Activated naive CD4-positive, alpha-beta T cell treated with Interleukin-2 at 50 U/mL for 16 hours (primary cell): ENCODE results near the gene IGSF6.
A peak's percentile ranks its signal among the peaks of the same experiment; 100 is the strongest.
"Not testable (repeated sequence)": the region's sequence is repeated elsewhere in the genome, so short reads cannot be mapped to it uniquely, and the experiment has no call there.

Experiments used
- DNase-seq: peaks from one replicate; pipeline ENCODE4 v3.0.0-alpha.2; 2020

The IGSF6 gene

DNA sequence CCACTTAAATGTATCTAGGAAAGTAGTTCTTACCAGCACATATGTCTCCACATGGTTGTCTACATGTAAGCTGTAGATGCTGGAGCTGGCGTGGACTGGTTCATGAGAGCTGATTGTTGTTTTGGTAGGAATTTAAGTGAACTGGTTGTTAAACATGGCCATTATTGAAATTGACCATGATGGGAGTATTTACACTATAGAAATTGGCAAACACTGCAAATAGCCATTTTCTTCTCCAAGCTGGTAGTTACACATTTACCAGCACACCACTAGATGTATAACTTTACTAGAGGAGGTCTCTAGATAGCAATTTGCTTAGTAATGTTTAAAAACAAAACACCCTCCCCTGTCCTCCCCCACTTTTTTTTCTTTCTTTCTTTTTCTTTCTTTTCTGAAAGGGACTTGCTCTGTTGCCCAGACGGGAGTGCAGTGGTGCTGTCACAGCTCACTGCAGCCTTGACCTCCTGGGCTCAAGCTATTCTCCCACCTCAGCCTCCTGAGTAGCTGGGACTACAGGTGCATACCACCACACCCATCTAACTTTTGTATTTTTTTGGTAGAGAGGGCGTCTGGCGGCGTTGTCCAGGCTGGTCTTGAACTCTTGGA lies 24.2 kb downstream of the IGSF6 start:
- DNase-seq = no peak

DNA sequence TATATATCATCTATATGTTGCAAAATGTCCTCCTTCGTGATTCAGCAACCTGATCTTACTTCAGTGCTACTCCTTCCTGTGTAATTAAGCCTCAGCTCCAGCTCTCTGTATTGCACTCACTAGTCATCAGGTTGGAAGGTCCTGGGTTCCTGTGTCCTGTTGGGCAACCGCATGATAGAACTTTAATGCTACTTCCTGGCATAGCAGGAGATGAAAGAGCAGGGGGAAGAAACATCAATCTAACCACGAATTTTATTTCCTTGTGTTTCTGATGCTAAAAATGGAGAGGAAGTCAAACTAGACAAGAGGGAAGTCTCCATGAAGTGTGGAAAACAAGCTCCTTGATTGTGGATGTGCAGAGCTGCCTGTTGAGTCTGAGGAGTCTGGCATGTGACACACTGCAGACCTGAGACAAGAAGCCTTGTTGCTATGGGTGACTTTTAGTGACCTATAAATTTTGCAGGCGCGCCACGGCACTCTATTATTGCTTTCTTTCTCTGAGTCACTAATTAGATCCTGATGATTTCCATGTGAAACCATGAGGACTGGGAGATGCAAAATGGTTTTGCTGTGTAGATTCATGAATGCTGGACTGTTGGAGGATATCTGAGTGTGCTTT lies 25.6 kb downstream of the IGSF6 start:
- no peak for DNase-seq

GRCh38 chr16:21625026-21625425 lies 27.4 kb downstream of the IGSF6 start:
- no peak for DNase-seq

GRCh38 chr16:21622545-21622944 lies 29.9 kb downstream of the IGSF6 start:
- DNase-seq = no peak

DNA sequence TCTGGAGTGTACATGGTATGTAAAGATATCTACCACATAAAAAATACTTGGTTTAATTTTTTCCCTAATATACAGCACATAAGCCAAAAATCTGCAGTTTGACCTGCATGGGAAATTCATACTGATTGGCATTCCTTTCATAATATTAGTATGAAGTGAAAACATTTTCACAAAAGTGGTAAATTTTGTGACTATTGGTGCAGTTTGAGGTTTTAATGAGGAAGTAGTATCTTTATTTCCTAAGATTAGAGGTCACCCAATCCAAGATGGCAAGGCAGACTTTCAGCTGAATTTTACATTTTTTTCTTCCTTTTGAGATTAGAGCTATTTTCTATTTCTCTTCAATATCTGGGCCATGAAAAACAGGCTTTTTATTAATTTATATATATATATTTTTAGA lies 31.8 kb downstream of the IGSF6 start:
- no peak for DNase-seq

DNA sequence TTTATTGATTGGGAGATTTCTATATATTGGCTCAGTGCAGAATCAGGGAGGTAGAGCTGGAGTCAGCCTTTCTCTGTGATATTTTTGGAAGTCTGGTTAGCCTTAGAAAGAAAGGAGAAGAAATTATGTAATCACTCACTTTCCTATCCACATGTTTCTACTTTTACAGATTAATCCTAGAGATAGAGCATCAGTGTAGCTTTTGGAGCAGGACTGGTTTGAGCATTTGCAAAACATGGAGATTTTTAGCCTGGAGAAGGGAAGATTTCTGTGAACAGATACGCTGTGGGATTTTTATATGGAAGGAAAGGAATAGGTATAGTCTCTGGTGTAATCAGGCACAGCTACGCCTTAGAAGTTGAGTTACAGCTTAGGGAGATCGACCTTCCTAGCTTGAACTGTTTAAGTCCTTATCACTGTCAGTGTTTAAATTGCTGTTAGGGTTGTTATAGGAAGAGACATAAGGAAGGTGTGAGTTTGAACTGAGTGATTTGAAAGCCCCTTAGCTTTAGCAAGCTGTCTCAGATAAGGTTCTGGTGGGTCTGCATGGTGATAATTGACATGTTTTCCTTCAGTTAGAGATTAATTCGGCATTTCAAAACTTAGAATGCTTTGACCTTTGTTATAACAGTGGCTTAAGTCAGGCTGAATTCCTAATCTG lies 32.5 kb downstream of the IGSF6 start:
- no peak for DNase-seq

DNA sequence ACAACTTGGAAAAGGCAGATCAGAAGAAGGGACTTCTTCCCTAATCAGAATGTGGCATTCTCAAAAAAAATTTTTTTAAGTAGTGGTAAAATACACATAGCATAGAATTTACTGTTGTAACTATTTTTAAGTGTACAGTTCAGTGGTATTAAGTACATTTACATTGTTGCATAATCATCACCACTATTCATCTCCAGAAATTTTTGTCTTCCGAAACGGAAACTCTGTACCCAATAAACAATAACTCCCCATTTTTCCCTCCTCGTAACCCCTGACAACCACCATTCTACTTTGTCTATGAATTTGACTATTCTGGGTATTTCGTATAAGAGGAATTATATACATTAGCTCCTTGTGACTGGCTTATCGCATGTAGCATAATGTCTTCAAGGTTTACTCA lies 34.1 kb downstream of the IGSF6 start:
- DNase-seq = no peak

DNA sequence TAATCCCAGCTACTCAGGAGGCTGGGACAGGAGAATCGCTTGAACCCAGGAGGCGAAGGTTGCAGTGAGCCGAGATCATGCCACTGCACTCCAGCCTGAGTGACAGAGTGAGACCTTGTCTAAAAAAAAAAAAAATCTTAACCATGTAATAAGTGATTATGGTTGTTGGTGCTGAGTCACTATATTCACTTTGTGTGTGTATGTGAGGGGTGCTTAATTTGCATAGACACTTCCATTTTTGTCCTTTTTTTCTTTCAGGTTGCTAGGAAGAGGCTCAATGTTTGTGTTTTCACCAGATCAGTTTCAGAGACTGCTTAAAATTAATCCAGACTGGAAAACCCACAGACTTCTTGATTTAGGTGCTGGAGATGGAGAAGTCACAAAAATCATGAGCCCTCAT lies 34.8 kb downstream of the IGSF6 start:
- no peak for DNase-seq

- DNase-seq = no peak
Observed at GRCh38 chr16:21614896-21615295, 37.5 kb downstream of the IGSF6 start.

- no peak for DNase-seq
Observed at GRCh38 chr16:21613781-21614180, 38.6 kb downstream of the IGSF6 start.

DNA sequence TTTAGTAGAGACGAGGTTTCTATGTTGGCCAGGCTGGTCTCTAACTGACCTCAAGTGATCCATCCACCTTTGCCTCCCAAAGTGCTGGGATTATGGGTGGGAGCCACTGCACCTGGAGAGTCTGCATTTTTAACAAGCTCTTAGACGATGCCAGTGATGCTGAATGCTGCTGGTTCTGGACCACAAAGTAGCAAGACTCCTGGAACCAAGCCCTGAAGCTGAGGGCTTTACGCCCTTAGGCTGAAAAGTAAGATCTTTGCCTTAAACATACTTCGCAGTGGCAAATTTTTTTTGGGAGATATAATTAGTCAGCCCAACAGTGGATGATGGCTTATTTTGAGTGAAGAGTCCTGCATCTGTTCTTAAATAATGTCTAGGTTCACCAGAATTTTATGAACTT lies 39.0 kb downstream of the IGSF6 start:
- DNase-seq = no peak

- no peak for DNase-seq
Observed at GRCh38 chr16:21611556-21612384, 40.6 kb downstream of the IGSF6 start.

DNA sequence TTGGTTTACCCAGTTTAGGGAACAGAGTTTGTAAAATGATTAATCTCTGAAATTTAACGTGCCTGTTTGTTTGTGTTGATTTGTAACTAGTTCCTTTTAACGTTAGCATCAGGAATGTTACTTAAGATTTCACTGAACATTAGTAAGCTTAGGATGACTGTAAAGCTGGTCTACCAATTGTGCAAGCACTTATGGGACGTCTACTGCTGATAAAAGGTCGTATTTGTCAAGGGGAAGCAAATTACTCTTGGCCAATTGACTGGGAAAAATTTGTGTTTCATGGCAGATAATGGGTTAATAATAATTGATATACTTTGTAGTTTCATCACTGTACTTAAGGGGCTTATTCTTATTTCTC lies 41.2 kb downstream of the IGSF6 start:
- DNase-seq = no peak

GRCh38 chr16:21610766-21611165 lies 41.6 kb downstream of the IGSF6 start:
- DNase-seq = no peak

DNA sequence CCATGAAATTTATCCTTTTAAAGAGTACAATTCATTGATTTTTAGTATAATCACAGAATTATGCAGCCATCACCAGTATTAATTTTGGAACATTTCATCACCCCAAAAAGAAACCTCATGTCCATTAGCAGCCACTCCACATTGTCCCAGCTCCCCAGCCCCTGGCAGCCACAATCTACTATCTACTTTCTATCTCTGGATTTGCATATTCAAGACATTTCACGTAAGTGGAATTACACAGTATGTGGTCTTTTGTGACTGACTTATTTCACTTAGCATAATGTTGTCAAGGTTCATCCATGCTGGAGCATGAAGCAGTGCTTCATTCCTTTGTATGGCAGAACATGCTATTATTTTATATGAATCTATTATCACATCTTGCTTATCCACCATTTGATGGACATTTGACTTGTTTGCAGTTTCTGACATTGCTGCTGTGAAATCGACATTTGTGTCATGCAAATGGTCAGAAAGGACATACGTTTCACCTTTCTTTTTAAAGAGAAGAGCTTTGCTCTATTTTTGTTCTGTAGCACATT lies 42.3 kb downstream of the IGSF6 start:
- no peak for DNase-seq

DNA sequence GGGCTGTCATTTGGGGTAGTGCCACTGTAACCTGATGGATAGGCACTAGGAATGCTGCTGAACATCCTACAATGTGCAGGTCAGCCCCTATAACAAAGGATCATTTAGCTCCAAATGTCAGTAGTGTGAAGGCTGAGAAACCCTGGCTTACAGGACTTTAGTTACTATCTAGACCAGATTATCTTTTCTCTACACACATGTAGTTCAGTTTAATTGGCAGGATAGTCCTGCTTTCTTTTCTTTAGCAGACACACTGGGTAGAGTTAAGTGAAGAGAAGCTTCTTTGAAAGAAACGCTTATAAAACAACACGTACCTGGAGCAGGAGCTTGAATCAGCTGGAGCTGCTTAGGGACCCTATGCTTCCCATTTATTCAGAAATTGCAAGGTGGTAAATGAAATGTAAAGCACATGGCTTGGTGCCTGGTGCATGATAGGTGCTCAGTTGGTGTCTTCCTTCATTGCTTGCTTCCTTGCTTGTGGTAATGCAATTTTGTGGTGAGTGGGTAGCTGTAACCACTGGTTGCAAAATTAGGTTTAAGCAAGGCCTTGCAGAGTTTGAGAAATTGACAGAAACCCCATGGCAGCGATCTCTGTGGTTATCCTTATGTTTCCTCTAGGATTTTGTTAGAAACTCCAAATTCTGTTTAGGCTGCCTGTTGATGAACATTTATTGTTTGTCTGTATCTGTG lies 43.6 kb downstream of the IGSF6 start:
- DNase-seq = no peak

DNA sequence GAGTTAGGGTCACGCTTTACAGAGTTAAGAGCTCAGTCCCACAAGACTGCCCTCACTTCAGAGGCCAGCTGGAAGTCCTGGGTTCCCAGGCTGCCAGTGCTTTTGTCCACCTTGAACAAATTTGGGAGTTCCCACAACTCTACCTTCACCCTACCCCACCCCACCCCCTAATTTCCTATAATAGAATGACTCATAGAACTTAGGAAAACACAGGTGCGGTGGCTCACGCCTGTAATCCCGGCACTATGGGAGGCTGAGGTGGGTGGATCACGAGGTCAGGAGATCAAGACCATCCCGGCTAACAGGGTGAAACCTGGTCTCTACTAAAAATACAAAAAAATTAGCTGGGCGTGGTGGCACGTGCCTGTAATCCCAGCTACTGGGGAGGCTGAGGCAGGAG lies 46.6 kb downstream of the IGSF6 start:
- not testable (repeated sequence) for DNase-seq

DNA sequence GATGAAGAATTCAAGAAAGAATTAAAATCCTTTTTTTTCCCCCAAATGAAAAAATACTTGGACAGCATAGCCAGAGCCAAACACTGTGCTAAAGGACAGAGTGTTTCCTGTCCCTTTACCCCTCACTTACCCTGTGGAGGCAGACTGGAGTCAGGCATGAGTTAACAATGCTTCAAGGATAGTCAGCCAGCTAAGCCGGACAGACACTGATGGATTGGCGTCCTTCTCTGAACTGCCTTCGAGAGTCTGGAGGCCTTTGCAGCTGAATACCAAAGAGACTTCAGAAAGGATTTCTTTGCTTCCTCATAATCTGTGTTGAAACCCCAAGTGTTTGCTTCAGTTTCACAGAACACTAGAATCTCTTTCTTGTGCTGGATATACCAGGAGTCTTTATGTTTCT lies 48.5 kb downstream of the IGSF6 start:
- DNase-seq = no peak

DNA sequence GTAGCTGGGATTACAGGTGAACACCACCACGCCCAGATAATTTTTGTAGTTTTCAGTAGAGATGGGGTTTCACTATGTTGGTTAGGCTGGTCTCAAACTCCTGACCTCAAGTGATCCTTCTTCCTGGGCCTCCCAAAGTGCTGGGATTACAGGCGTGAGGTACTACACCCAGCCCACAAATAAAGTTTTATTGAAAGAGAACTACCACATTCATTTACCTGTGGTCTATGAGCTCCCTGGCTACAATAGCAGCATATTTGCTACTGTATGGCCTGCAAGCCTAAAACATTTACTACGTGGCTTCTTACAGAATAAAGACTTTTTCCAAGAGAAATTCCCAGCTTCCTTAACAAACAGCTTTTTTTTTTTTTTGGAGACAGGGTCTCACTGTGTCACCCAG lies 49.6 kb downstream of the IGSF6 start:
- no peak for DNase-seq

DNA sequence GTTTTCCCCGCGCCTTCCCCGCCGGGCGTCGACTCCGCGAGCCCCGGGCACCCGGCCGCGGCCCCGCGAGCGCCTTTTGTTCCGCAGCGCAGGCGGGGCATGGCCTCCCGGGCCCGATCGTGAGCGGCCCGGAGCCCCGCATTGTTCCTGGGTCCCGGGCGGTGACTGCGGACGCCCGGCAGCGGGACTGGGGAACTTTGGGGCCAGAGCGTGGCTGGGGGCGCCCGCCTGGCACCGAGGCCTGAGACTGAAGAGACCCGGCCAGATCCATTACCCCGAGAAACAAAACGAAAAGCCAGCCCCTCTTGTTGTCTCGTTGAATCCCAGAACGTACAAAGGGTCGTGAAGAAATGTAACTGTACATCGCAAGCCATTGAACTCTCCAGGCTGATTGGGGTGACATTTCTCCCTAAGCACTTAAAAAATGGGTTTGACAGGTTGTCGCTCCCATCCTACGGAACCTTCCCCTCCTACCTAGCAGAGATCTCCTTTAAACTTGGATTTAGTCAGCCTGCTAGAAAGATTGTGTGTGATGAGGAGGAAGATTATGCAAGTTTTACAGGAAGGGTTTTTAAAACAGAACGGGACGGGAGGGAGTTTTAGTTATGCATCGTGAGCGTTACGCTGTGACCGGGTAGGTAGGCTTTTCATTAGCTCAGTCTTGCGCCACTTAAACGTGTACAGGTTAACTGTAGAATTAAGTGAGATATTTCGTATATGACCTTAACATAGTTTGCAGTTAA lies 52.2 kb downstream of the IGSF6 start:
- DNase-seq = no peak

DNA sequence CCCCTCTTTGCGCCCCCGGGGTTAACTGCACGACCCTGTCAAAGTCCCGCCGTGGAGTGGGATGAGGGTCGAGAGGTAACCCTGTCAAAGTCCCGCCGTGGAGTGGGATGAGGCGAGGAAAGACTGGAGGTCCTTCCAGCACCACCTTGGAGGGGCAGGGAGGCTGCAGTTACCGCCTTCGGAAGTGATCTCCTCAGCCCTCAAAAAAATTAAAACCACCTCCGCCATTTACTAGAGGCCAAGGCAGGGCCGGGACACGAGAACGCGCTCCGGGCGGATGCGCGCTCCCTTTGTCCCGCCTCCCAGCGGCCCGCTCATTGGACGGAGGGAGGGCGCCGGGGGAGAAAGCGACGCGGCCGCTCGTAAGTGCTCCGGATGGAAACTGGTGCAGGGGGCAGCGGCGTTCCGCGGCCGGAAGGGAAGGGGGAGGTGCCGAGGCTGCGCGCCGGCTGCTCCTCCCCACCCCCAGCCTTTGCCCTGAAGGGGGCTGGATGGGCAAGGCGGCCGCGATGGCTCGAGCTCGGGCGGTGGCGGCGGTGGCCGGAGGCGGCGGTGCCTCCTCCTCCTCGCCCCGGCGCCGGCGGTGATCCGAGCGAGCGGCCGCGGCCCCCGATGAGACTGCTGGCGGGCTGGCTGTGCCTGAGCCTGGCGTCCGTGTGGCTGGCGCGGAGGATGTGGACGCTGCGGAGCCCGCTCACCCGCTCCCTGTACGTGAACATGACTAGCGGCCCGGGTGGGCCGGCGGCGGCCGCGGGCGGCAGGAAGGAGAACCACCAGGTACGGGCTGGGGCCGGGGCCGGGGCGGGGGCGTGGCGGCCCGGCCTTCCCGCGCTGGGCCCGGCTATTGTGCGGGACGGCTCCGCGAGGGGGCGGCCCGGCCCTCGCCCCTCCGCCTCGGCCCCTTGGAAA lies 53.0 kb downstream of the IGSF6 start, which contains the start of gene METTL9:
Gene METTL9, plus strand, starts transcription at position 456 of the 909 bp plus-strand sequence. Its CDS starts 157 bp downstream, at position 613.
- DNase-seq = peak; percentile 95
